ENCODE measurements around the gene PRSS50.

The PRSS50 gene

DNA sequence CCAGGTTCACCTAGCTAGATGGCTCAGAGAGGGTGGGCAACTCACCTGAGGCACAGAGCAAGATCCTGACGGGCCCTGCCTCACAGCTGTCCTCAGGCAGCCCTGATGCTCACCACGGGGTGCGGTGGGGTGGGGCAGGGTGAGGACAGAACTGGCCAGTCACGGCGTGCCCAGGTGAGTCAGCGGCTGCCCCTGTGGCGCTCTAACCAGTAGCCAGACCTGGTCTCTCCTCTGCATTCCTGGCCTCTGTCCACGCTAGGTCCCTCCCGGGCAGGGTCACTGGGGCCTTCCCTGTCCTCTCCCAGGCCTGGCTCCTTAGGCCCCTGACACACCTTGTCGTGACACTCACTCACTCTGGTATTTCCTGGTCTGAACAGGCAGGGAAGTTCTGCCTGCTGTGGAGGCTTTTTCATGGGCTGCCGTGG lies 25.1 kb downstream of the PRSS50 start:
- no peak for DNase-seq (ENCODE audit: low read depth in 2 of 2)

DNA sequence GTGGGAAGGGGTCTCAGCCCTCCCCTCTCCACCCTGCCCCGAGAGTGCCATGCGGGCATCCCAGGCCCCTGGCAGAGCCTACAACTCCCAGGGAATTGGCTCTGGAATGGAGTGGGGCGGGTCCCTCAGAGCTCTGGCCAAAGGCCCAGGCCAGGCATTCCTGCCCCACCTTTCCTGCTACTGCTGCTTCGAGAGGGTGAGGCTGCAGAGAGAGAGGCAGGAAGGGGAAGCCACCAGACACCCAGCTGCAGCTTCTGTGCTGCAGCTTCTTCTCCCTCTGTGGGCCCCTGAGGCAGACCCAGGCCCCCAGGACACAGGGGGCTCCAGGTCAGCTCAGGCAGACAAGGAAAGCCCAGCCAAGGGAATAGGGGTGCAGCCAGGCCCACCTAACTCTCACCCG lies 26.9 kb downstream of the PRSS50 start:
- no peak for DNase-seq (ENCODE audit: low read depth in 2 of 2)

DNA sequence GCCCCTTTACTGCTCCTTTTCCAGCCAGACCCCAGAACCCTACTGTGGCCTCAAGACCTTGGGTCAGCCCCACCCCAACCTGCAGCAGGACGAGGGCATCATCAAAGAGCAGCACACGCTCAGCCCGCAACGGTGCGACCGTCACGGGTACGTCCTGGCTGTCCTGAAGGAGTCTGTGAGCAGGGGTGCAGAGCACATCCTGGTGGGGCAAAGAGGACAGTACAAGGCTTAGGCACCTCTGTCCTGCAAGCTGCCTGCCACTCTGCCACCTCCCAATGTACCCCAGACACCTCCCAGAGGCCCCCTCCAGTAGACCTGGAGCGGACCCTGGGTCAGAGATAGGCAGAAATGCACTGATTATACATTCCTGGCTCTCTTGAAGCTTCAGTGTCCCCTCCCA lies 32.2 kb downstream of the PRSS50 start:
- no peak for DNase-seq (ENCODE audit: low read depth in 2 of 2)

DNA sequence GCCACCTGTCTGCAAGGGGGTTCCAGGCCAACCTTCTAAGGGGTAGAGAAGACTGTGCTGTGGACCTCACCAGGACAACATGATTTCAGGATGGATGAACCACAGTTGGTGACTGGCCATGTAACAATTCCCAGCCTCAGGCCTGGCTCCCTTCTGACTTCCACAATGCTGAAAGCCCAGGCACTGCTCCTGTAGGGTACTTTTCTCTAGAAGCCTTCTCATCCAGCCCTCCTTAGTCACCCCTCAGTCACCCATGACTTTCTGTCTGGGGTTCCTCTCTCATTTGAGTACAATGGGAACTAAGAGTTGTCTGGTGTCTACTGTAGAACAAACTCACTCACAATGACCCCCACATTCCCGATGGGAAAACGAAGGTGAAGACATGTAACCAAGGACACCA lies 32.8 kb downstream of the PRSS50 start:
- DNase-seq (ENCODE audit: low read depth in 2 of 2) = no peak

DNA sequence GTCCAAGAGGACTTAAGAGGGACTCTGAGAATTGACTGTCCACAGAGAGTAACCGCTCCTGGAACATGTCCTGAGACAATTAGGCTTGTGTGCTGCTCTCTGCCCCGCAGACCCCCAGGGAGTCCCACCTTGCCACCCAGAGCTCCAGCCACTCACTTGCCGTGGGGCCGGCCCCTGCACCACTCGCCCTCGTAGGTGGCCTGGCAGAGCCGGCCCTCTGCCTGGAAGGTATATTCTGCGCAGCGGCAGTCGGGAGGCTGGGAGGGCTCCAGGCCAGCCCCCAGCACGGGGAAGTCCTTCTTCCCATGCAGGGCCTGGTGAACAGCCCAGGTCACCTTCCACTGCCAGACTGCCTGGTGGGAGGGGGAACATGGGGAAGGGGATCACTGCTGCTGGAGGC lies 34.7 kb downstream of the PRSS50 start:
- DNase-seq (ENCODE audit: low read depth in 2 of 2) = no peak

DNA sequence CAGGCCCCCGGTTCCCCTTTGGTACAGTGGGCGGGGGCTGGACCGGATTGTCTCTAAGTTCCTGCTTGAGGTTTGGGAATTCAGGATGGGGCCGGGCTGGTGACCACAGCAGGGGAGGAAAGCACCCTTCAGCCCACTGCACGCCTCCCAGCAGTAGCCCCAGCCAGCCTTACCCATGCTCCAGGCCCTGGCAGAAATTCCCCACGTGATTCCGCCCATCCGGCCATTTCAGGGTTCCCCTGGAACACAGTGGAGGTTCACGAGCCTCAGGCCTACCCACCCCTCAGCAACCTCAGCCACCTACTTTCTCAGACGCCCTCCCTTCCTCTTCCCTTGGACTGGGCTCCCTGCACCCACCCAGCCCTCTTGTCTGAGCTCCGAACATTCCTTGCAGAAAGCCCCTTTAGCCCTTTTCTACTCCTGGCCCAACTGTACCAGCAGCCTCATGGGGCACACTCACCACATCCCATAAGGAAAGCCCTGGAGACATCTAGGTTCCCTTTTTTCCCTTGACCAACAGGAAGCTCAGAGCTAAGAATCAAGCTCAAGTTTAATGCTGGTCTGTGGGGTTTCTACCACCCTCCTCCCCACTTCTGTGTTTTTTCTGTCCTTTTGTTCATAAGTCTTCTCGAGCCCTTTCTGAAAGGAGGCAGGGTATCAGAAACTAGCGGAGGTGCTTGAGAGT lies 35.7 kb downstream of the PRSS50 start:
- DNase-seq (ENCODE audit: low read depth in 2 of 2) = no peak

DNA sequence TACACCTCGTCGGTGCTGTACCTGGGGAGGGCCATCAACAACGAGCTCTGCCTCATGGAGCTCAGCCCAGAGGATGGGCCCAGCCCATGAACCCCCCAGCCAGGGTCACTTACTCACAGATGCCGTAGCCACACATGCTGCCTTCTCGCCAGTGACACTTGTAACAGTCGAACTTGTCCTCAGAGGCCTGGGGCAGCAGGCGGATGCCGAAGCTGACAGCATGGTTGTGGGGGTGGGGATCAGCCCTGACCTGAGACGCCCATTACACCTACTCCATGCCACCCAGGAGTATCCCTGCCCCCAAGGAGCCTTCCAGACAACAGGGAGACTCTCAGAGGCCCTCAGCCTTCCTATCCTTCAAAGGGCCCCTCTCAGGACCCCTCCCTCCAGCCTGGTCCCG lies 36.3 kb downstream of the PRSS50 start:
- DNase-seq (ENCODE audit: low read depth in 2 of 2) = no peak

DNA sequence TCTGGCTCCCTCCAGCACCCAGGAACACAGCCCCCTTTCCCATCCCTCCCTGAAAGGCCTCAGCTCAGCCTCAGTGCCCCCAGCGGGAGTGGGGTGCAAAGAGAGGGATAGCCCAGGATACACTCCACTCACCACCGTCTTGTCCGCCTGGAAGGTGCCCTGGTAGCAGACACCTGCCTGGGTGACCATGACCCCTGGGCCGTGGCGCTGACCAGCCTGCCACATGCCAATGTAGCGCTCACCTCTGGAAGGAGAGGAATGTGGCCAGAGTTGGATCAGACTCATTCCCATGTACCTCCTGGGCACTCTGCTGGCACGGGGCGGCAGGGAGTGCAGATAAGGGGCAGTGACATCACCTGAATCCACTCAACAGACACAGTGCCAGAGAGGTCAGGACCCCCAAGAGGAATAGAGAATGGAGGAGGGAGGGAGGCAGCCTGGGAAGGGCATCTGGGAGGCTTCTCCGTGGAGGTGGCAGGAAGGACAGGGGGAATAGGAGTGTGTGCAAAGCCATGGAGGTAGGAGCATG lies 37.3 kb downstream of the PRSS50 start:
- DNase-seq (ENCODE audit: low read depth in 2 of 2) = no peak

DNA sequence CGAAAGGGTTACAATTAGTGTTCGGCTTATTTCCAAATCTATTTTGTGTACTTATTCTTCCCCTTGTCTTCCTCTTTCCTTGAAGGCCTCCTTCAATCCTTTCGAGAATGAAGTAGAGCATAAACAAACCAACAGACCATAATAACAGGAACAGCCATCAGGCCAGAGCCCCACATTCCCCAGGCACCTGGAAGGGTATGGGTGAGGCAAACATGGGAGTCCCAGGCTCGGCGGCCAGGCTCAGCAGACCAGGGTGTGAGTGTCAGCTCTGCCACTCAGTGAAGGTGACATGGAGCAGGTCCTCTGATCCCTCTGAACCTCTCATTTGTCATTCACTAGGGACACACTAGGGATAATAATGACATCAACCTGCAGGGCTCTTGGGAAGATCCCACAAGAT lies 38.0 kb downstream of the PRSS50 start:
- no peak for DNase-seq (ENCODE audit: low read depth in 2 of 2)

DNA sequence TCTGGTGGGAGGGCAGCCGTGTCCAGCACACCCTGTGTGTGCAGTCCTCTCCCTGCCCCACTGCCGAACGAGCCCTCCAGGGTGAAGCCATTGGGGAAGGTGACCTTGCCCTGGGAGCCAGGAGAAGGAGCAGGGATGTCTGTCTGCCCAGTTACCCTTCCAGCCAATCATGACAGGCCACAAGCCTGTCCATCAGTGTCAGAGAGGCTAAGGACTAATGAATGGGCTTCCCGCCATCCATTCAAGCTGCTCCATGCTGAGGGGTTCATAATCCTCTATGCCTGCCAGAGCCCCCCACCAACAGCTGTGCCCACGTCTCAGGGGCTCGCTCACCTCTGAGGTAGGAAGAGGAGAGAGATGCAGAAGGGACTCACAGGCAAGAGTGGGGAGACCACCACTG lies 39.4 kb downstream of the PRSS50 start:
- no peak for DNase-seq (ENCODE audit: low read depth in 2 of 2)

DNA sequence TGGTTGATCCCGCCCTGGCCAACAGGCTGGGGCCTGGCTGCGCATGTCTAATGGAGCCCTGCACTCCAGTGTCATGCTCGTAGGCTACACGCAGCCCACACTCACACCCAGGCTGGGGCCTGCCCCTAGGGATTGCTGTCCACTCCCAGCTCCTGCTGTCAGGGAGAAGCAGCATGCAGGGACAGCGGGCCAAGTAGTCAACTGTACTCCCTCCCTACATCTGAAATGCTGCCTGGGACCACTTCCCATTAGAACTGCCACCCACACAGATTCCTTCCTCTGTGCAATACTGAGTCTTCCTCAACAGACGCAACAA lies 40.3 kb downstream of the PRSS50 start:
- no peak for DNase-seq (ENCODE audit: low read depth in 2 of 2)

DNA sequence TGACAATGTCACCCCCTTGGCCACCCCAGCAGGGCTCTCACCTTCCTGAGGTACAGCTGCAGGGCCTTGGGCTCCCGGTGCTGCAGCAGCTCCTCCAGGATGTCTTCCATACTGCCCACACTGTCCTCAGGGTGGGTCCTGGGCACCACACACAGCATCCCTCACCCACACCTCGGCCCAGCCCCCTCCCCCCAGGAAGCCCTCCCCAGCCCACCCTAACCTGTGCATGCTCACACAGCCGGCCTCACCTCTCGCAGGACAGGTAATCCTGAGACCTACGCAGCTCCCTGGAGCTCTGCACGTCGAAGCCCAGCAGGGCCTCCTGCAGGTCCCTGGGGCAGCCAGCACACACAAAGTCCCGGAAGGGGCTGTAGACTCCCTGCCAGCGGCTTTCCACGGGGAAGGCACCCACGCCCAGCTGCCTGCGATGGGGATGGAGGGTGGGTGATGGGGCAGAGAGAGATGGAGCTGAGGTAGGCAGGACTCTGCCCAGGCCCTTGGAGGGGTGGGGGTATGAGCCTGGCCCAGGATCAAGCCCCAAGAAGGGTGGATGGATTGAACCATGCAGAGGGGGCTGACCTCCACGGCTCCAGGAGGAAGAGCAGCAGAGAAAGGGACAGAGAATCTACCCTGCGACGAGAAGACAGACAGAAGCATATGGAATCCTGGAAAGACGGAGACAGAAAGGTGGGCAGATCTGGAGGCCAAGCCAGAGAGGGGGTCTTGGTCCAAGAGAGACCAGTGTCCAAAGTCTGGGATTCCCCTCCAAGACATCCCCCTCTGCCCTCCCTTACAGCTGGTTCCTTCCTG lies 40.9 kb downstream of the PRSS50 start:
- no peak for DNase-seq (ENCODE audit: low read depth in 2 of 2)

DNA sequence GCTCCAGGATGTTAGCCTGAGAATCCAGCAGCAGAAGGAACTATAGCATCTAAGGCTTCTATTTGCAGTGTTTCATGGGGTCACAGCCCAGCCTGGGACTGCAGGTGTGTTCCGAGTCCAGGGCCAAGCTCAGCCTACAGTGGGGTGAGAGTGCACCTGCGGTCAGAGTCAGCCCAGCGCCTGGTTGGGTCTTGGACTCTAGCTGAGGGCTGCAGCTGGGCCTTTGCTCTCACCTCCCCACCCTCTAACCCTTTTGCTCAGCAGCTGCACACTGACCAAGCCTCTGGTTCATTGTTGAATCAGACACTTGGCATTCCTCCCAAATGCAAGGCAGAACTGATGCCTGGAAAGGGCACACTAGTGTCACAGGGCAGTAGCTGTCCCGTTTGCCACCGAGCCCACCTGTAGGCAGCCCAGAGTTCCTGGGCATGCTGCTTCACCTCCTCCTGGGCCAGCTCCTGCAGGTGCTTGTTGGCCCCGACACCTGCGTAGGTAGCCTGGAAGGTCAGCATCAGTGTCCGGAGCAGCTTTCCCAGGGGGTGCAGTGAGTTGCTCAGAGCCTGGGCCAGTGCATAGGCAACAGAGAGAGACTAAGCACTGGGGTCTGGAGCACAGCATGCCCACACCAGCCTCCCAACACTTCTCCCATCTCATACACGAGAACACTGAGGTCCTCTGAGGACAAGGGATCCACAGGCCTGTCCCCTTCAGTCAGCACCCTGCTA lies 41.7 kb downstream of the PRSS50 start:
- no peak for DNase-seq (ENCODE audit: low read depth in 2 of 2)

DNA sequence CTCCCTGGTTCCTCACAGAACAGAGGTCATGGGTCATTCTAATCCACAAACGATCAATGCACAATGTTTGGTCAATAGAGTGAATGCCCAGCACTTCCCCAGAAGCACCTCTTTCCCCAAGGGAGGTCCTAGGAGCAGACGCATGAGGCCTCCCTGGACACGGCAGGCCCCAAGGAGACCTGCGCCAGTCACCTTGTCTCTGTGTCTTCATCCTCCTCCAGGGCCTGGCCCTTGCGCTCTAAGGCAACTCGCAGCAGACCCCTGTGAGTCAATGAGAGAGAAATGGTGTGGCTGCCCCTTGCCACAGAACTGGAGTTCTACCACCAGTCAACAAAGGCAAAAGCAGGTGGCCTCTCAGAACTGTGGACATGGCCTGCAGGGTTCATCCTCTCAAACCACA lies 42.2 kb downstream of the PRSS50 start:
- DNase-seq (ENCODE audit: low read depth in 2 of 2) = no peak

DNA sequence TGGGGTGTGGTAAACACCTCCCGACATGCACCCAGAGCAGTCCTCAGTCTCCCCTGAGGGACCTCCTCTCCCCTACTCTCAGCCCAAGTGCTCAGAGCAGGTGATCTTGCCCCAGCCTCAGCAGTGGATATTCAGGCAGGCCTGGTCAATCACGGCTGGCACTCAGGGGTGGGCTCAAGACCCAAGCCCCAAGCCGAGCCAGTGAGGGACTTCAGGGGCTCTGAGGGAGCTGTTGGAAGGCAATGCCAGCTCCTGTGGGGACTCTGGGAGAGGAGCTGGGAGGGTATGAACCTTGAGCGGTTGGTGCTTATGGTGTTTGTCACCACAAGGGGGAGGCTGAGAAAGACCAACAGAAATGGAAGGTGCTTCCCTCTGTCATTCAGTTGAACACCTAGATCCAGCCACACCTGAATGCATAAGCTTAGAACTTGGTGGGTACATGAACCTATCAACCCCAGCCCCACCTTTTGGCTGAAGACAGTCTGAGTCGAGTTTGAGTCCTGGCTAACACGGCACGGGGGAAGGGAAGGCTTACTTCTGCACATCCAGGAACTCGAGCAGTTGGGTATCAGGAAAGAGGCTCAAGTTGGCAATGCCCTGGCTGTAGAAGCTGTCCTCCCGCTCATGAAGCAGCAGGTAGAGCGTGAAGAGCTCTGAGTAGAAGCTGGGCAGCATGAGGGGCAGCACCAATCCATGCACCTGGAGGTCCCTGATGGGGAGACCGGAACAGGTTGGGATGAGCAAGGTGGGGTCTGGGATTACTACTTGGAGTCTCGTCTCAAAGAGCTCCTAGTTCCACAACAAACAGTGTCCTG lies 43.4 kb downstream of the PRSS50 start:
- no peak for DNase-seq (ENCODE audit: low read depth in 2 of 2)

DNA sequence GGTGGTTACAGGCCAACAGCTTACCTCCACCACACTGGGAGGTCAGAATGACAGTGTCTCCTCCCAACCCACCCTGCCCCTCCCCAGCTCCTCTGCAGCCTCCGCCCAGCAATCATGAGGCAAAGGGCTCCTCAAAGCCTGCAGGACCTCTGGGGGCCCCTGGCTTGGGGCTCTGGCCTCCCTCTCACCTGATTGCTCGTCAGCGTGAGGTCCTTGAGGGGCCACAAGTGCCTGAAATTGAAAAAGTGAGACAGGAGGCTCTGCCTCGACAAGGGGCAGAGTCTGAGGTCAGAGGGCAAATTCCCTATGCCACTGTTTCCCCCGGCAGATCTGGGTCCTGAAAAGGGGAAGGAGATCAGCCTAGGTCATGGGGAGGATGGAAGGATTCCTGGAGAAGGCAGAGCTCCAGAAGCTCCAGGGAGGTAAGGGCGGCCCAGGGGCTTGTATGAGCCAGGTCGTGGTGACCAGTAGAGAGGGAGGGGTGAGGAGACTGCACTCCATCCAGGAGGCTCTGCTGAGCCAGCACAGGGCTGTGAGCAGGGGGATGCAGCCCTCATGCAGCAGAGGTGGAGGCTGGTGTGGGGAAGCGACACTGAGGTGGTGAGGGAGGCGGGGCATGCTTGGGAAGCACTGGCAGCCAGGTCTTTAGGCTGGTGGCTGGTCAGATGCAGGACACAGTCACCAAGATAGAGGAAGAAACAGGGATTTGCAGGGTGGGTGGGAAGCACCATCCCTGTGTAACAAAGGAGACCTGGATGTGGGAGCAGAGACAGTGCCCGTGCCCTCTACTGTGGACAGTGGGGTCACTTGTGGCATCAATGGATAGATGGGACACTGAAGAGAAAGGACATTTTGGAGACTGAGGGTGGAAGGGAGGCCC lies 44.3 kb downstream of the PRSS50 start:
- DNase-seq (ENCODE audit: low read depth in 2 of 2) = no peak

DNA sequence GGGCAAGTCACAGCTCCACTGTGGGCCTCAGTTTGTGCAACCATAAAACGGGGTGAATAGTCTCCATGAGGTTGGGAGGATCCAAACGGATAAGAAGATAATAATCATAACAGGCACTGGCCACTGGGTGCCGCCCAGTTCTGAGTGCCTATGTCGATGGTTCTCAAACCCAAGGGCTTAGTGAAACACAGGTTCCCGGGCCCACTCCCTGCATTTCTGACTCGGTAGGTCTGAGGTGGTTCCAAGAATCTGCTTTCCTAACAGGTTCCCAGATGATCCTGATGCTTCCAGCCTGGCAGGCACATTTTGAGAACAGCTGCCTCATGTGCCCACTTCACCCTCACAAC lies 45.3 kb downstream of the PRSS50 start:
- DNase-seq (ENCODE audit: low read depth in 2 of 2) = no peak

DNA sequence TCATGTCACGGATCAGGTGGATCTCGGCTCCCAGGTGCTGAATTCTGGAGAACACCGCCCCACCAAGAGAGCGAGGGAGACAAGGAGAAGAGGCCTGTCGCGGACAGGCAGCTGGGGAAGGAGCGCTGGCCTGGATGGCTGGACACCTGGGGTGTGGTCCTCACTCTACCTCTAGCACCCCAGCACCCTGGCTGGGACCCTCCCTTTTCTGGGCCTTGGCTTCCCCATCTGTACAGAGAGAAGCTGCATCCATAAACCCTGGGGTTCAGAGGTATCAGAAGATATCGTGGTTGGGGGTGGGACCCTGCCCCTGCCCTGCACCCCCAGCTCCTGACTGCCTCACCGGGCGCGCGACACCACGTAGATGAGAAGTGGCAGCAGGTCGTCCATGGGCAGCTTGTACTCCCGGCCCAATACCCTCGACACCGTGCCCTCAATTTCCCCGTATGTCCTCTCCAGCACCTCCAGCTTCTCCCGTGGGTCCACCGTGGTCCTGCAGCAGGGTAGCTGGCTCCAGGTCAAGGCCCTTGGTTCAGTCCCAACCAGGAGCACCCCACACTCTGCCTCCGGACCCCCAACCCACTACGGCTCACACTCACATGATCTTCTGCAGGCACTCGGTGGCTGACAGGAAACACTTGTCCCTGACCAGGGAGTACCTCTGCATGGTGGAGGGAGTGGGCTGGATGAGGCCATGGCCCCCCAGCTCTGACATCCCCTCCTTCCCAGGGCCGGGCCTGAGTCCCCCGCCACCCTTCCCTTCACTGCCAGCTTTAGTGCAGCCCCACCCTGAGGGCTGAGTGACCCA lies 45.9 kb downstream of the PRSS50 start:
- no peak for DNase-seq (ENCODE audit: low read depth in 2 of 2)

DNA sequence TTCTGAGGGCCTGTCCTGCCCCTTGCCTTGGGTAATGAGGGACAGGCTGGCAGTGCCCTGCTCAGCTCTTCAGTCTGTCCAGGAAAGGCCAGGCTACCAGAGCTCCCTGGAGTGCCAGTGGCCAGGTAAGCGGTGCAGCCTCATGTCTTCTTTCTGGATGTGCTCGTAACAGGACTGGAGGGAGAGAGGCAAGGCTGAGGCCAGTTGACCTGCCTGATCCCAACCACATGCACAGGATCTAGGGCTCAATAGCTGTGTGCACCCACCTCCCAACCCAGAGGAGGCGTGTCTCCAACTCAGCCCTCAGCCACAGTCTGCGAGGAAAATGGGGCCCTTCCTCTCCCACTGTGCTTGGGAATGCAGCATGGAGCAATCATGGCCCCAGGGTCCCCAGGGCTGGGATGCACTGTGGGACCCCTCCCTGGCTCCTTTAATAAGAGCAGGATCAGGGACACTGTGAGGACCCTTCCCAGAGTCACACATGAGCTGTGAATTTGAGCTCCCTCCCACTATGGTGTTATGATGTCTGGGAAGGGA lies 46.7 kb downstream of the PRSS50 start:
- DNase-seq (ENCODE audit: low read depth in 2 of 2) = no peak

All from stimulated activated CD8-positive, alpha-beta memory T cell treated with anti-CD3 and anti-CD28 coated beads, Interleukin-2, amount 100 ng/mL, for 1 hour (primary cell).